PC-9 (cell line): Measurements from ENCODE around the gene PITHD1. TPM values are rescaled to one million over a fixed set of nuclear protein-coding genes. Genes with fewer than 3 reads are reported as not detected.

Experiments used
- BruUV-seq: library from RNA; stranded (reverse); fragments of 400-500 nt; replicated peaks from 2 replicates; lab custom pipeline; 2021; lab: Mats Ljungman, UMichigan
- CTCF ChIA-PET: fragments of 300-600 bp; sonication (Branson Sonifier 250); formaldehyde crosslinking; loops from one replicate; lab custom pipeline; 2022; ENCODE audit warnings: antibody characterized with exemption; lab: Charles Lee
- POLR2A ChIA-PET: fragments of 300-600 bp; sonication (Branson Sonifier 250); formaldehyde crosslinking; loops from one replicate; lab custom pipeline; 2022; ENCODE audit warnings: antibody characterized with exemption; ENCODE audit not compliant: unreplicated experiment; lab: Charles Lee
- DNase-seq, 2 experiments: peaks; one replicate each; pipeline versions ENCODE4 v3.0.0 to v3.0.0-alpha.2; 2015 to 2022; ENCODE audit warnings: mixed read lengths in 1 of 2
- H2AFZ ChIP-seq: fragments of 200-600 bp; sonication (generic); 2 replicates; pipeline ENCODE4 v1.8.1; 2017; ENCODE audit warnings: antibody characterized with exemption
- H3F3A ChIP-seq: fragments of 200-600 bp; sonication (generic); 2 replicates; pipeline ENCODE4 v1.8.1; 2017; ENCODE audit warnings: antibody characterized with exemption, mild to moderate bottlenecking, low read depth; ENCODE audit not compliant: insufficient read depth
- H3K27ac ChIP-seq: fragments of 200-600 bp; sonication (generic); 2 replicates; pipeline ENCODE4 v1.6.1; 2016; ENCODE audit warnings: mixed run types
- H3K27me3 ChIP-seq: fragments of 200-600 bp; sonication (generic); 2 replicates; pipeline ENCODE4 v1.6.1; 2016; ENCODE audit warnings: low read depth, mixed run types; ENCODE audit not compliant: insufficient read depth
- H3K36me3 ChIP-seq: fragments of 200-600 bp; sonication (generic); 2 replicates; pipeline ENCODE4 v1.6.1; 2016; ENCODE audit warnings: low read depth, mixed run types
- H3K4me1 ChIP-seq: fragments of 200-600 bp; sonication (generic); replicated peaks from 2 replicates; pipeline ENCODE4 v1.6.1; 2016; ENCODE audit warnings: mixed run types; ENCODE audit not compliant: insufficient read depth
- H3K4me2 ChIP-seq: fragments of 200-600 bp; sonication (generic); 2 replicates; pipeline ENCODE4 v1.6.1; 2017; ENCODE audit warnings: mixed run types
- H3K4me3 ChIP-seq: fragments of 200-600 bp; sonication (generic); 2 replicates; pipeline ENCODE4 v1.6.1; 2016; ENCODE audit warnings: mixed run types
- H3K79me2 ChIP-seq: fragments of 200-600 bp; sonication (generic); 2 replicates; pipeline ENCODE4 v1.6.1; 2017; ENCODE audit warnings: low read depth, mixed run types
- H3K9me2 ChIP-seq: fragments of 200-600 bp; sonication (generic); 2 replicates; pipeline ENCODE4 v1.8.1; 2017; ENCODE audit warnings: mild to moderate bottlenecking; ENCODE audit not compliant: insufficient read depth
- H3K9me3 ChIP-seq: fragments of 200-600 bp; sonication (generic); 2 replicates; pipeline ENCODE4 v1.8.1; 2016; ENCODE audit warnings: low read depth; ENCODE audit not compliant: insufficient read depth
- H4K20me1 ChIP-seq: fragments of 200-600 bp; sonication (generic); 2 replicates; pipeline ENCODE4 v1.8.1; 2017; ENCODE audit not compliant: insufficient read depth
- CTCF ChIP-seq: fragments of 200-600 bp; sonication (generic); conservative IDR thresholded peaks from 2 replicates; pipeline ENCODE4 v1.6.1; 2017; ENCODE audit warnings: mixed run types, antibody characterized with exemption, mild to moderate bottlenecking, moderate library complexity
- EZH2 ChIP-seq: fragments of 200-600 bp; sonication (generic); IDR thresholded peaks from 2 replicates; pipeline ENCODE4 v1.8.0; 2017; ENCODE audit warnings: antibody characterized with exemption, low read depth
- intact Hi-C: fragments of 100-400 bp; cut with micrococcal nuclease; formaldehyde crosslinking; loops from one replicate; pipeline ENCODE4 v1.10.0; 2022; ENCODE audit not compliant: unreplicated experiment
- total RNA-seq: library from RNA; stranded (reverse); gene quantifications from 2 replicates; pipeline ENCODE4 v1.2.3, GENCODE V29; 2021

PITHD1 gene
- total RNA-seq, 1 experiment from 2014 or later: 38.5 TPM

GRCh38 chr1:23772854-23773242 lies 5.4 kb upstream of the PITHD1 start:
- TF ChIP-seq EZH2 (no peak), CTCF (no peak)
- Histone ChIP-seq H3K36me3 (no peaks in the 10 kb centered on the region), H3K9me2 (no peaks in the 10 kb centered on the region), H3F3A (peaks cover 6% of the 10 kb centered on the region), H3K4me1 (peaks cover 11% of the 10 kb centered on the region; the same call in 1 of the 2 replicates), H3K79me2 (peaks cover 19% of the 10 kb centered on the region), H3K27me3 (no peaks in the 10 kb centered on the region), H3K4me3 (no peak overlapping the region), H4K20me1 (no peaks in the 10 kb centered on the region), H3K27ac (no peak overlapping the region), H3K9me3 (no peaks in the 10 kb centered on the region), H3K4me2 (peak overlapping the region; percentile 50; the same call in 1 of the 2 replicates), H2AFZ (no peak overlapping the region)
- no peak for DNase-seq
- ChIA-PET CTCF (no interaction called here), POLR2A (no interaction called here)
- no TSS peak for BruUV-seq
- intact Hi-C loops: loop anchor here (1.0 to 2.0 kb wide), 2 partner anchors 96 to 144 kb away; partner anchors contain the start of gene FUCA1

GRCh38 chr1:23774174-23774880 lies 3.9 kb upstream of the PITHD1 start:
- Histone ChIP-seq H3K27ac (no peak overlapping the region), H4K20me1 (no peaks in the 10 kb centered on the region; the same call in 1 of the 2 replicates), H3F3A (peaks cover 12% of the 10 kb centered on the region), H3K9me2 (no peaks in the 10 kb centered on the region), H3K4me2 (no peak overlapping the region), H3K27me3 (no peaks in the 10 kb centered on the region), H3K79me2 (peaks cover 29% of the 10 kb centered on the region), H3K36me3 (no peaks in the 10 kb centered on the region), H3K4me3 (no peak overlapping the region), H2AFZ (no peak overlapping the region), H3K9me3 (no peaks in the 10 kb centered on the region), H3K4me1 (peaks cover 15% of the 10 kb centered on the region)
- CTCF ChIA-PET: interaction anchor here (0.9 kb wide), 1 partner anchor 36 kb away, joined by 4 read pairs; no protein-coding TSS in a partner anchor
- intact Hi-C loops: no loop called here
- DNase-seq: no peak
- POLR2A ChIA-PET: no interaction called here
- no peak for TF ChIP-seq CTCF
- no peak for TF ChIP-seq EZH2
- no TSS peak for BruUV-seq

GRCh38 chr1:23776217-23776616 lies 2.0 kb upstream of the PITHD1 start:
- H3K4me1 ChIP-seq: peaks cover 29% of the 10 kb centered on the region
- POLR2A ChIA-PET: interaction anchor here (0.7 to 1.4 kb wide), 3 partner anchors 15 to 24 kb away, joined by 3 to 10 read pairs (median 3); partner anchors contain the start of gene GALE
- H3K36me3 ChIP-seq: no peaks in the 10 kb centered on the region
- H2AFZ ChIP-seq: no peak overlapping the region
- H3K9me3 ChIP-seq: no peaks in the 10 kb centered on the region
- TF ChIP-seq CTCF (no peak), EZH2 (no peak)
- CTCF ChIA-PET: interaction anchor here (0.7 kb wide), 1 partner anchor 133 kb away, joined by 3 read pairs; no protein-coding TSS in a partner anchor
- intact Hi-C loops: loop anchor here (5.0 kb wide), 1 partner anchor 181 kb away; the partner anchor contains the start of gene PNRC2
- H3K27me3 ChIP-seq: no peaks in the 10 kb centered on the region
- H3K79me2 ChIP-seq: peaks cover 44% of the 10 kb centered on the region
- no peaks in the 10 kb centered on the region for H3K9me2 ChIP-seq
- H3K4me2 ChIP-seq: peak overlapping the region; percentile 93
- H3F3A ChIP-seq: peaks cover 25% of the 10 kb centered on the region
- H4K20me1 ChIP-seq: no peaks in the 10 kb centered on the region; the same call in 1 of the 2 replicates
- no TSS peak for BruUV-seq
- no peak for DNase-seq
- H3K27ac ChIP-seq: no peak overlapping the region
- H3K4me3 ChIP-seq: no peak overlapping the region
